Retinal pigment epithelial cell (primary cell): ENCODE data around the gene UBE2Q1.

ENCODE experiments used
- DNase-seq: peaks from one replicate; pipeline ENCODE4 v3.0.0-alpha.2; 2010; ENCODE audit warnings: low read depth
- H3K4me3 ChIP-seq: 2 replicates; pipeline ENCODE4 v1.5.1; 2011; ENCODE audit warnings: mild to moderate bottlenecking, low read length, control low read depth, moderate library complexity
- TF ChIP-seq, protein P1 (sequence below): conservative IDR thresholded peaks from 2 replicates; pipeline ENCODE4 v1.5.1; 2011; ENCODE audit warnings: low read depth, low read length, control low read depth, inconsistent platforms

UBE2Q1 gene

DNA sequence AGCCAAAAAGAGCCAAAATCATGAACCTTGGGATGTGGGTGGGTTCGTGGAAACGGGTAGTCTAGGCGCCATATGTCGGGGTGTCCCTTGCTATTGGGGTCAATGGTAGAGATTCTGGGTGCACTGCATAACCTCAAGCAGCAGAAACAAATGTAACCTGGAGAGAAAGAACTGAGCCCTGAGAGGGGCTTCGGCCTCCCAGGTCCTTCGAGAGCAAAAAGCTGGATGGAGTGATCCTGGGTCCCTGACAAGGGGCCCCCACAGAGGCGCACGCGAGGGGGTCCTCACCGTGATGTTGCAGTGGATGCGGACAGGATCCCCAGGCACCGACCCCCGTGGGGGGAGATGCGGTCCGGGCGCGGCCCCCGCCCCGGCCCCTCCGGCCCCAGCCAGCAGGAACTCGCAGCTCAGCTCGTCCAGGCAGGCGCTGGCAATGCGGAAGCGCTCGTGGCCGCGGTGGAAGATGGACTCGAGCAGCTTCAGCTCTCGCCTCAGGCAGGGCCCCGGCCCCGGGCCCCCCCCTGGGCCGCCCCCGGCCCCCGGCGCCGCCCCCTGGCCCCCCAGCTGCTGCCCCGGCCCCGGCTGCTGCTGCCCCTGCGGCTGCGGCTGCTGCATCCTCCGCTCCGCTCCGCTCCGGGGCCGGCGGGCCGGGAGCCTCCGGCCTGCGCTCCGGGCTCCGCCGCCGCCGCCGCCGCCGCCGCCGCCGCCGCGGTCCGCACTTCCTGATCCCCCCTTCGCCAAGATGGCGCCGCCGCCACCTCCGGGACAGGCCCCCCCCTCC, at the start of gene UBE2Q1:
TSS of gene UBE2Q1 (minus strand) at position 724 of the 781 bp plus-strand sequence. CDS start at position 615, 109 bp downstream.
- H3K4me3 ChIP-seq: peak within 1 kb of the TSS; percentile 92
- no peak for DNase-seq
- TF ChIP-seq, protein P1, sequence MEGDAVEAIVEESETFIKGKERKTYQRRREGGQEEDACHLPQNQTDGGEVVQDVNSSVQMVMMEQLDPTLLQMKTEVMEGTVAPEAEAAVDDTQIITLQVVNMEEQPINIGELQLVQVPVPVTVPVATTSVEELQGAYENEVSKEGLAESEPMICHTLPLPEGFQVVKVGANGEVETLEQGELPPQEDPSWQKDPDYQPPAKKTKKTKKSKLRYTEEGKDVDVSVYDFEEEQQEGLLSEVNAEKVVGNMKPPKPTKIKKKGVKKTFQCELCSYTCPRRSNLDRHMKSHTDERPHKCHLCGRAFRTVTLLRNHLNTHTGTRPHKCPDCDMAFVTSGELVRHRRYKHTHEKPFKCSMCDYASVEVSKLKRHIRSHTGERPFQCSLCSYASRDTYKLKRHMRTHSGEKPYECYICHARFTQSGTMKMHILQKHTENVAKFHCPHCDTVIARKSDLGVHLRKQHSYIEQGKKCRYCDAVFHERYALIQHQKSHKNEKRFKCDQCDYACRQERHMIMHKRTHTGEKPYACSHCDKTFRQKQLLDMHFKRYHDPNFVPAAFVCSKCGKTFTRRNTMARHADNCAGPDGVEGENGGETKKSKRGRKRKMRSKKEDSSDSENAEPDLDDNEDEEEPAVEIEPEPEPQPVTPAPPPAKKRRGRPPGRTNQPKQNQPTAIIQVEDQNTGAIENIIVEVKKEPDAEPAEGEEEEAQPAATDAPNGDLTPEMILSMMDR: no peak

GRCh38 chr1:154607609-154608396, 49.3 kb upstream of the UBE2Q1 start, which contains the start of gene ADAR:
ADAR (minus strand) TSS chr1:154608186; CDS start chr1:154608006, 180 bp downstream.
- DNase-seq: peak; percentile 86
- peak within 1 kb of the TSS; percentile 79 for H3K4me3 ChIP-seq
- TF ChIP-seq, protein P1: no peak

DNA sequence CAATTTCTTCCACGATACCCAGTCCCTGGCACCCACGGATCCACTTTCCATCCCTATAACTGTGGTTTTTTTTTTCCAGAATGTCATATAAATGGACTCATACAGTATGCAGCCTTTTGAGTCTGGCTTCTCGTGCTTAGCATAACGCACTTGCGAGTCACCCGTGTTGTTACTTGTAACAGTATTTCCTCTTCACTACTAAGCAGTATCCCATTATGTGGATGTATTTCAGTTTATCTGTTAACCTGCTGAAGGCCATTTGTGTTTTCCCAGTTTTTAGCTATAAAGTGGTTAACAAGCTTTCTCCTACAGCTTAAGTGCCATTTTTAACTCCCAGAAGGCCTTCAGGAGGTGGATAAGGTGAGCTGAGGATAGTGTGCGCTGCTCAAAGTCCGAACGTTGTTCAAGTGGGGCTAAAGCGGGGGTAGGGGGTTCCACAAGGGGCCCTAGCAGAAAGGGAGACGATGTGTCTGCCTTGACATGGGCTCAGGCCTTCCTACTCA, 48.7 kb upstream of the UBE2Q1 start:
- no peak for DNase-seq
- peak overlapping the region; percentile 79 for H3K4me3 ChIP-seq
- TF ChIP-seq, protein P1: no peak

GRCh38 chr1:154605534-154605933, 47.1 kb upstream of the UBE2Q1 start:
- H3K4me3 ChIP-seq: no peak overlapping the region
- no peak for DNase-seq
- TF ChIP-seq, protein P1: no peak

DNA sequence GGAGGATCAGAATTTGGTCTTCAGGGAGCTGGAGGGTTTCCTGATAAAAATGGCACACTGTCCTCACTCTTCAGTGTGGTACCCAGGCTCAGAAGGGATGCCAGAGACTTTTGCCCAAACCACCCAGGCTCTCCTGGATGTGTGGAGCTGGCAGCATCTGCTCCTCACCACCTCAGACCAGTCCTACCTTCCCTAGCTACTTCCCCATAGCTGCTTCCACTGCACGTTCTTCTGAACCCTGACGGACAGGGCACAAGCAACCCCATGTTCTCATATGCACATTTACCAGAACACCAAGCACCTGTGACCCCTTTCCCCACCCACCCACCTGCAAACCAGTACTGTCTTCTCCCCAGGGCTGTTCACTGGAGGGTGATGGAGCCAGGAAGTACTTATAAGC, 44.9 kb upstream of the UBE2Q1 start:
- no peak for DNase-seq
- TF ChIP-seq, protein P1: no peak
- H3K4me3 ChIP-seq: no peak overlapping the region

GRCh38 chr1:154599658-154600057, 41.2 kb upstream of the UBE2Q1 start:
- no peak overlapping the region for H3K4me3 ChIP-seq
- TF ChIP-seq, protein P1: no peak
- no peak for DNase-seq
